DMS 273 treated with DMSO at 0.1 percent for 48 hours (cell line): Measurements from ENCODE around the gene ADAMTS17.
"Not testable (repeated sequence)": the region's sequence is repeated elsewhere in the genome, so short reads cannot be mapped to it uniquely, and the experiment has no call there.

Experiments
- DNase-seq: peaks from one replicate; lab custom pipeline; 2025; lab: John Stamatoyannopoulos, UW

Gene ADAMTS17

DNA sequence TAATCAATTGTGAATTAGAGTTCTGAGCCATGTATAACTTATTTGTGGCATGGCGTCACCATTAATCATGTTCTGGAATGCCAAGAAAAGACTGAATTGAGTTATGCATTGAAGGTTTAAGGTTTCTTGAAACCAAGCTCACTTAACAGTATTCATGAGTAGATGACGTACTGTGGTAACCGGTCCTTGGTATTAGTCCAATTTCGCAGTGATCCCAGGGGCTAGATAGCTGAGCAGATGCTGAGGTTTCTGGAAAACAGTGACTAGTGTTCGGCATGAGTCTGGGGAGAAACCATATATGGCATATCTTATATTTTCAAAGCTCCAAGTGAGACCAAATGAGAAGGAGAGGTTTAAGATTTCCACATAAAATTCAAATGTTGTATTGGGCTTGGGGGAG, 390.3 kb downstream of the ADAMTS17 start:
- DNase-seq: no peak

- DNase-seq: no peak
These were observed 397.6 kb downstream of the ADAMTS17 start for GRCh38 chr15:99944131-99944530.

GRCh38 chr15:99943466-99943865, 398.3 kb downstream of the ADAMTS17 start:
- DNase-seq: no peak

- no peak for DNase-seq
These were observed 408.9 kb downstream of the ADAMTS17 start for GRCh38 chr15:99932676-99933402.

- DNase-seq: no peak
These were observed 409.8 kb downstream of the ADAMTS17 start for GRCh38 chr15:99931703-99932603.

GRCh38 chr15:99930696-99931095, 411.1 kb downstream of the ADAMTS17 start:
- DNase-seq: no peak

- no peak for DNase-seq
These were observed 412.5 kb downstream of the ADAMTS17 start for GRCh38 chr15:99929266-99929665.

GRCh38 chr15:99928429-99928981, 413.3 kb downstream of the ADAMTS17 start:
- no peak for DNase-seq

DNA sequence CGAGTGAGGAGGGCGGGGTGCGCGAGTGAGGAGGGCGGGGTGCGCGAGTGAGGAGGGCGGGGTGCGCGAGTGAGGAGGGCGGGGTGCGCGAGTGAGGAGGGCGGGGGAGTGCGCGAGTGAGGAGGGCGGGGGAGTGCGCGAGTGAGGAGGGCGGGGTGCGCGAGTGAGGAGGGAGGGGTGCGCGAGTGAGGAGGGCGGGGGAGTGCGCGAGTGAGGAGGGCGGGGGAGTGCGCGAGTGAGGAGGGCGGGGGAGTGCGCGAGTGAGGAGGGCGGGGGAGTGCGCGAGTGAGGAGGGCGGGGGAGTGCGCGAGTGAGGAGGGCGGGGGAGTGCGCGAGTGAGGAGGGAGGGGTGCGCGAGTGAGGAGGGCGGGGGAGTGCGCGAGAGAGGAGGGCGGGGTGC, 415.2 kb downstream of the ADAMTS17 start:
- DNase-seq: not testable (repeated sequence)

- no peak for DNase-seq
These were observed 415.9 kb downstream of the ADAMTS17 start for GRCh38 chr15:99925661-99926461.

DNA sequence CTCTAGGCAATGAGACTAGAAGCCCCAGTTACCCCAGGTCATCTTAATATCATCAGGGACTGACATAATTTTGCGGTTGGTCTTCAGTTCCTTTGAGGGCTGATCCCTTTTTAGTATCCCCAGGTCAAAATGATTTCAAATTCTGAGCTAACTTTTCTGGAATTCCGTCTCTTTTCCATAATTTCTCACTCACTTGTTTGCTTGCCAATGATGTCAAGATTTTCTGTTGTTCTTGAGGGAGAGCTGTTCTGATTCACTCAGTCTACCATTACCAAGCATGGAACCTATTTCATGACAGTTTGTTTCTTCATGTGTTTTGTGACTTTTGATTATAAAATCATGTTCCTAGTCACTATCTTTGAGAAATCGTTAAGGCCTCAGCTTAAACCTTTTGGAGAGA, 418.1 kb downstream of the ADAMTS17 start:
- DNase-seq: no peak
